GM12878 (cell line): ENCODE data around the gene KLHDC10. TPM values are rescaled to one million over a fixed set of nuclear protein-coding genes. Genes with fewer than 3 reads are reported as not detected.

Source experiments
- ATAC-seq: fragments of 200-7000 bp; cut with Tn5 transposase; 3 replicates; pipeline ENCODE4 v1.9.1; 2020; ENCODE audit warnings: mild to moderate bottlenecking, moderate library complexity
- BruUV-seq: library from RNA; stranded (reverse); fragments of 400-500 nt; replicated peaks from 2 replicates; lab custom pipeline; 2021; lab: Mats Ljungman, UMichigan
- CTCF ChIA-PET: fragments of 300-600 bp; sonication (Branson Sonifier 250); formaldehyde crosslinking; extraction: SDS; loops from one replicate; lab custom pipeline; 2021; ENCODE audit warnings: inconsistent platforms; lab: Yijun Ruan, JAX
- POLR2A ChIA-PET: fragments of 350-600 bp; formaldehyde crosslinking; extraction: SDS; loops from one replicate; lab custom pipeline; 2021; ENCODE audit warnings: inconsistent platforms; lab: Charles Lee
- RAD21 ChIA-PET: fragments of 300-600 bp; sonication (Branson Sonifier 250); formaldehyde crosslinking; loops from one replicate; lab custom pipeline; 2023; ENCODE audit warnings: antibody characterized with exemption; ENCODE audit not compliant: unreplicated experiment; lab: Charles Lee
- SMC1A ChIA-PET: fragments of 300-600 bp; sonication (Branson Sonifier 250); formaldehyde crosslinking; loops from one replicate; lab custom pipeline; 2023; ENCODE audit not compliant: unreplicated experiment, uncharacterized antibody; lab: Charles Lee
- DNase-seq: peaks from one replicate; pipeline ENCODE4 v3.0.0-alpha.2; 2011; ENCODE audit warnings: low read depth, low spot score
- FAIRE-seq: peaks from 3 replicates; lab custom pipeline; 2011; peaks lifted over from hg19 to GRCh38; lab: Jason Lieb, UNC
- H2AFZ ChIP-seq: 2 replicates; pipeline ENCODE4 v1.6.0; 2011; ENCODE audit warnings: low read depth, low read length, control low read depth; ENCODE audit not compliant: control insufficient read depth
- H3K27ac ChIP-seq: 2 replicates; pipeline ENCODE4 v1.5.1; 2011; ENCODE audit warnings: control low read depth; ENCODE audit not compliant: control insufficient read depth, insufficient read depth
- H3K27me3 ChIP-seq, 2 experiments: replicated peaks in 1 of 2; 2 replicates each; pipeline versions ENCODE4 v1.6.0 to v1.6.1; 2011; ENCODE audit warnings: low read length in 1 of 2; ENCODE audit not compliant: control insufficient read depth in 2 of 2, insufficient read depth in 2 of 2
- H3K36me3 ChIP-seq, 2 experiments: 2 replicates each; pipeline ENCODE4 v1.5.1; 2011; ENCODE audit warnings: low read length in 1 of 2; ENCODE audit not compliant: control insufficient read depth in 2 of 2, insufficient read depth in 2 of 2
- H3K4me1 ChIP-seq: 2 replicates; pipeline ENCODE4 v1.6.1; 2011; ENCODE audit warnings: mild to moderate bottlenecking, low read length, moderate library complexity, mixed read lengths; ENCODE audit not compliant: control insufficient read depth, insufficient read depth
- H3K4me2 ChIP-seq: 2 replicates; pipeline ENCODE4 v1.6.0; 2011; ENCODE audit warnings: control low read depth; ENCODE audit not compliant: control insufficient read depth, insufficient read depth
- H3K4me3 ChIP-seq: fragments of 200-600 bp; sonication (generic); 2 replicates; pipeline ENCODE4 v1.5.1; 2016
- H3K79me2 ChIP-seq: 2 replicates; pipeline ENCODE4 v1.6.0; 2011; ENCODE audit warnings: low read length; ENCODE audit not compliant: control insufficient read depth, insufficient read depth
- H3K9ac ChIP-seq: 2 replicates; pipeline ENCODE4 v1.8.0; 2011; ENCODE audit warnings: low read length, control low read depth, mixed read lengths; ENCODE audit not compliant: control insufficient read depth, insufficient read depth
- H3K9me3 ChIP-seq: replicated peaks from 3 replicates; pipeline ENCODE4 v1.5.1; 2011; ENCODE audit warnings: mild to moderate bottlenecking, low read length; ENCODE audit not compliant: control insufficient read depth, insufficient read depth
- H4K20me1 ChIP-seq: 2 replicates; pipeline ENCODE4 v1.6.0; 2011; ENCODE audit not compliant: control insufficient read depth, insufficient read depth
- BCL11A ChIP-seq: IDR thresholded peaks from 2 replicates; pipeline ENCODE4 v1.6.1; 2011; ENCODE audit warnings: low read depth, low read length
- JUND ChIP-seq: IDR thresholded peaks from 2 replicates; pipeline ENCODE4 v1.6.1; 2012; ENCODE audit warnings: low read depth, mild to moderate bottlenecking, low read length, improper control_type of control experiment, moderate library complexity
- SMAD5 ChIP-seq: IDR thresholded peaks from 2 replicates; pipeline ENCODE4 v1.6.1; 2016; ENCODE audit warnings: antibody characterized with exemption, low read depth
- USF2 ChIP-seq: IDR thresholded peaks from 2 replicates; pipeline ENCODE4 v1.6.1; 2011; ENCODE audit warnings: low read depth, low read length, improper control_type of control experiment, borderline replicate concordance
- ZNF24 ChIP-seq: fragments of 450-650 bp; IDR thresholded peaks from 2 replicates; pipeline ENCODE4 v1.6.1; 2017; ENCODE audit warnings: antibody characterized with exemption, mild to moderate bottlenecking
- WGBS: methylation state at CpG from one replicate; pipeline ENCODE4 v1.1.6; 2016; ENCODE audit warnings: low lambda C conversion rate; ENCODE audit not compliant: insufficient replicate concordance, insufficient coverage; ENCODE audit errors: missing lambda C conversion rate; 5-methylcytosine and 5-hydroxymethylcytosine counted together
- in situ Hi-C: fragments of 300-500 bp; cut with MboI; formaldehyde crosslinking; loops from 9 replicates; pipeline ENCODE4 v1.14.3; 2018; ENCODE audit warnings: mixed read lengths
- intact Hi-C: fragments of 100-400 bp; cut with micrococcal nuclease; formaldehyde crosslinking; loops from one replicate; pipeline ENCODE4 v1.14.2; 2022; ENCODE audit not compliant: unreplicated experiment
- polyA plus RNA-seq, 11 experiments: library from polyadenylated mRNA; depleted of rRNA in 4 of 11; unstranded in 6 of 11; stranded (reverse) in 5 of 11; fragments of >200 nt; fragmentation: Nextera tagmentation in 4 of 11; fragmentation: Illumina TruSeq in 1 of 11; extraction: Ambion mirVana in 4 of 11; extraction: Trizol in 1 of 11; gene quantifications; 1 replicate in 1 of 11; 2 replicates in 10 of 11; pipeline versions ENCODE4 v1.2.1 to v1.2.3, GENCODE V29; 2011 to 2016; ENCODE audit warnings: inconsistent platforms in 2 of 11, missing spikeins in 2 of 11, low read depth in 1 of 11
- total RNA-seq, 4 experiments: library from RNA; depleted of rRNA in 3 of 4; stranded (reverse); fragments of >200 nt in 3 of 4; fragmentation: Illumina TruSeq in 1 of 4; extraction: Trizol in 1 of 4; gene quantifications; 2 replicates each; pipeline versions ENCODE4 v1.2.1 to v1.2.3, GENCODE V29; 2013 to 2021
- TF ChIP-seq, protein P1 (sequence below): fragments of 450-650 bp; IDR thresholded peaks from 2 replicates; pipeline ENCODE4 v1.6.1; 2016; ENCODE audit warnings: mild to moderate bottlenecking, moderate library complexity, borderline replicate concordance

KLHDC10 gene
- total and polyA plus RNA-seq, 10 of the 15 experiments (the other 5 are each of a cell fraction or from before 2014, with no cell fraction given): 2.9 to 20.6 (median 9.4) TPM

DNA sequence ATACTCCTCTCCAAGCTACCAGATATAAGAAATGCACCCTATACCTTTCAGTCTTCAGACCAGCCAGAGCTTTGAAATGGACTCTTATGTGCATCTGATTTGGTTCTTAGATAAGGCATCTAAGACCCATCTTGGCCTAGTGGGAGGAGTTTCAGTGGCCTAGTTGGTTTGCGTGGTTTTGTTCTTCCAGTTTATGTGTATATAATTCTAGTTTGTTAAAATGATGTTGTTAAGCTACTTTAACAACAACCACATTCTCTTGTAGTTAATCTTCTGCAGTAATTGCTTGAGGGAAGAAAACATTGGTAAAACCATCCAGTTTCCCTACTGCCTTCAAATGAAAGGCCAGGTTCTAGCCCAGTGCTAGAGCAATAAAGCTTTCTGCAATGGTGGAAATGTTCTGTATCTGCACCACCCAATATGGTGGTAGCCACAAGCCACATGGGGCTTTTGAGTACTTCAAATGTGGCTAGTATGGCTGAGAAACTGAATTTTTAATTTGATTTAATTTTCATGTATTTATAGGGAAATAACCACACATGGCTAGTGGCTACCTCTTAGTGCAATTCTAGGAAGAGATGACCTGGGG lies 66.3 kb downstream of the KLHDC10 start:
- H3K79me2 ChIP-seq: no peaks in the 10 kb centered on the region
- POLR2A ChIA-PET: no interaction called here
- H3K27ac ChIP-seq: no peak overlapping the region
- 100% methylated on average over 1 of the region's 1 CpG for WGBS
- no peak overlapping the region for H3K4me2 ChIP-seq
- CTCF ChIA-PET: interaction anchor here (1.1 kb wide), 1 partner anchor 73 kb away, joined by 4 read pairs; no protein-coding TSS in a partner anchor
- SMC1A ChIA-PET: interaction anchor here (0.6 kb wide), 1 partner anchor 1428 kb away, joined by 3 read pairs; no protein-coding TSS in a partner anchor
- H2AFZ ChIP-seq: no peak overlapping the region
- ATAC-seq: no peak
- no peak overlapping the region for H3K4me3 ChIP-seq
- H3K9me3 ChIP-seq: no peaks in the 10 kb centered on the region
- no peak overlapping the region for H3K9ac ChIP-seq
- FAIRE-seq: no peak
- peaks cover 11% of the 10 kb centered on the region for H3K4me1 ChIP-seq
- H4K20me1 ChIP-seq: no peaks in the 10 kb centered on the region
- H3K27me3 ChIP-seq: no peaks in the 10 kb centered on the region
- intact Hi-C loops: no loop called here
- TF ChIP-seq, protein P1, sequence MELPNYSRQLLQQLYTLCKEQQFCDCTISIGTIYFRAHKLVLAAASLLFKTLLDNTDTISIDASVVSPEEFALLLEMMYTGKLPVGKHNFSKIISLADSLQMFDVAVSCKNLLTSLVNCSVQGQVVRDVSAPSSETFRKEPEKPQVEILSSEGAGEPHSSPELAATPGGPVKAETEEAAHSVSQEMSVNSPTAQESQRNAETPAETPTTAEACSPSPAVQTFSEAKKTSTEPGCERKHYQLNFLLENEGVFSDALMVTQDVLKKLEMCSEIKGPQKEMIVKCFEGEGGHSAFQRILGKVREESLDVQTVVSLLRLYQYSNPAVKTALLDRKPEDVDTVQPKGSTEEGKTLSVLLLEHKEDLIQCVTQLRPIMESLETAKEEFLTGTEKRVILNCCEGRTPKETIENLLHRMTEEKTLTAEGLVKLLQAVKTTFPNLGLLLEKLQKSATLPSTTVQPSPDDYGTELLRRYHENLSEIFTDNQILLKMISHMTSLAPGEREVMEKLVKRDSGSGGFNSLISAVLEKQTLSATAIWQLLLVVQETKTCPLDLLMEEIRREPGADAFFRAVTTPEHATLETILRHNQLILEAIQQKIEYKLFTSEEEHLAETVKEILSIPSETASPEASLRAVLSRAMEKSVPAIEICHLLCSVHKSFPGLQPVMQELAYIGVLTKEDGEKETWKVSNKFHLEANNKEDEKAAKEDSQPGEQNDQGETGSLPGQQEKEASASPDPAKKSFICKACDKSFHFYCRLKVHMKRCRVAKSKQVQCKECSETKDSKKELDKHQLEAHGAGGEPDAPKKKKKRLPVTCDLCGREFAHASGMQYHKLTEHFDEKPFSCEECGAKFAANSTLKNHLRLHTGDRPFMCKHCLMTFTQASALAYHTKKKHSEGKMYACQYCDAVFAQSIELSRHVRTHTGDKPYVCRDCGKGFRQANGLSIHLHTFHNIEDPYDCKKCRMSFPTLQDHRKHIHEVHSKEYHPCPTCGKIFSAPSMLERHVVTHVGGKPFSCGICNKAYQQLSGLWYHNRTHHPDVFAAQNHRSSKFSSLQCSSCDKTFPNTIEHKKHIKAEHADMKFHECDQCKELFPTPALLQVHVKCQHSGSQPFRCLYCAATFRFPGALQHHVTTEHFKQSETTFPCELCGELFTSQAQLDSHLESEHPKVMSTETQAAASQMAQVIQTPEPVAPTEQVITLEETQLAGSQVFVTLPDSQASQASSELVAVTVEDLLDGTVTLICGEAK: no peak
- TF ChIP-seq SMAD5 (no peak), USF2 (no peak), JUND (no peak), BCL11A (no peak), ZNF24 (no peak)
- BruUV-seq: no TSS peak
- DNase-seq: no peak
- in situ Hi-C loops: no loop called here
- H3K36me3 ChIP-seq: peaks cover 0 to 5% of the 10 kb centered on the region in 2 experiments; a peak in 2 of 4 replicates
- RAD21 ChIA-PET: no interaction called here
